HEK293T (cell line): ENCODE results near the gene PLPP4.

Experiments used
- BHLHE40 ChIP-seq: fragments of 450-650 bp; IDR thresholded peaks from 2 replicates; pipeline ENCODE4 v1.6.1; 2016; ENCODE audit warnings: mild to moderate bottlenecking, moderate library complexity, borderline replicate concordance
- ELF4 ChIP-seq: fragments of 450-650 bp; IDR thresholded peaks from 2 replicates; pipeline ENCODE4 v1.6.1; 2017; ENCODE audit warnings: antibody characterized with exemption
- FOXA1 ChIP-seq: fragments of 450-650 bp; IDR thresholded peaks from 2 replicates; pipeline ENCODE4 v1.6.1; 2016; ENCODE audit warnings: mild to moderate bottlenecking
- FOXM1 ChIP-seq: fragments of 450-650 bp; IDR thresholded peaks from 2 replicates; pipeline ENCODE4 v1.6.1; 2017; ENCODE audit warnings: mild to moderate bottlenecking, borderline replicate concordance
- HDGF ChIP-seq: fragments of 450-650 bp; IDR thresholded peaks from 2 replicates; pipeline ENCODE4 v1.6.1; 2017; ENCODE audit warnings: antibody characterized with exemption, borderline replicate concordance
- L3MBTL2 ChIP-seq: fragments of 450-650 bp; conservative IDR thresholded peaks from 2 replicates; pipeline ENCODE4 v1.6.1; 2016; ENCODE audit warnings: mild to moderate bottlenecking
- LEF1 ChIP-seq: fragments of 450-650 bp; IDR thresholded peaks from 2 replicates; pipeline ENCODE4 v1.6.1; 2017; ENCODE audit warnings: mild to moderate bottlenecking, borderline replicate concordance
- NFRKB ChIP-seq: fragments of 450-650 bp; IDR thresholded peaks from 2 replicates; pipeline ENCODE4 v1.6.1; 2016; ENCODE audit warnings: mild to moderate bottlenecking, moderate library complexity
- PKNOX1 ChIP-seq: fragments of 450-650 bp; IDR thresholded peaks from 2 replicates; pipeline ENCODE4 v1.6.1; 2016
- SP1 ChIP-seq: fragments of 450-650 bp; IDR thresholded peaks from 2 replicates; pipeline ENCODE4 v1.6.1; 2017
- SUZ12 ChIP-seq: fragments of 450-650 bp; IDR thresholded peaks from 2 replicates; pipeline ENCODE4 v1.6.1; 2016; ENCODE audit warnings: mild to moderate bottlenecking
- TARDBP ChIP-seq: fragments of 450-650 bp; IDR thresholded peaks from 2 replicates; pipeline ENCODE4 v1.6.1; 2016
- ZNF384 ChIP-seq: fragments of 450-650 bp; IDR thresholded peaks from 2 replicates; pipeline ENCODE4 v1.6.1; 2016

- TF ChIP-seq FOXM1 (no peak), TARDBP (no peak), HDGF (no peak), SP1 (no peak), PKNOX1 (no peak), BHLHE40 (no peak), ZNF384 (no peak), LEF1 (no peak), SUZ12 (no peak), L3MBTL2 (no peak), FOXA1 (no peak), NFRKB (no peak), ELF4 (no peak)
These were observed 50.1 kb downstream of the PLPP4 start for GRCh38 chr10:120507175-120507574.
